ENCODE data around the gene MAP2K6. TPM values are rescaled to one million over a fixed set of nuclear protein-coding genes. Genes with fewer than 3 reads are reported as not detected.

Gene MAP2K6
- total RNA-seq, 4 donors from 2014 or later: 3.6 to 5.6 (median 4.4) TPM

GRCh38 chr17:69406941-69407340, 7.6 kb upstream of the MAP2K6 start:
- Histone ChIP-seq H3K9me3 (no peaks in the 10 kb centered on the region), H3K4me3 (replicated peaks in 1 of 3) (no peak overlapping the region), H3K4me1 (no peaks in the 10 kb centered on the region), H3K27me3 (no peaks in the 10 kb centered on the region), H3K36me3 (no peaks in the 10 kb centered on the region), H3K27ac (no peak overlapping the region)
- DNase-seq: no peak
- intact Hi-C loops (cut with DNase I): no loop called here
- TF ChIP-seq POLR2A (IDR thresholded peaks at IDR 0.05) (no peak), CTCF (IDR thresholded peaks at IDR 0.05) (no peak)

- WGBS, 2 donors: 94 to 98% methylated on average over 1 of the region's 1 CpG
- H3K27me3 ChIP-seq: no peaks in the 10 kb centered on the region
- H3K36me3 ChIP-seq: no peaks in the 10 kb centered on the region
- DNase-seq: no peak
- intact Hi-C loops (cut with DNase I): no loop called here
- no peaks in the 10 kb centered on the region for H3K4me1 ChIP-seq
- H3K4me3 ChIP-seq (replicated peaks in 1 of 3): no peak overlapping the region
- no peaks in the 10 kb centered on the region for H3K9me3 ChIP-seq
- TF ChIP-seq POLR2A (IDR thresholded peaks at IDR 0.05): no peak
- TF ChIP-seq CTCF (IDR thresholded peaks at IDR 0.05): no peak
- no peak overlapping the region for H3K27ac ChIP-seq
Measured at GRCh38 chr17:69407759-69408158, 6.7 kb upstream of the MAP2K6 start.

- Histone ChIP-seq H3K36me3 (no peaks in the 10 kb centered on the region), H3K4me3 (replicated peaks in 1 of 3) (no peak overlapping the region), H3K4me1 (peaks cover 9% of the 10 kb centered on the region in 2 donors), H3K27me3 (no peaks in the 10 kb centered on the region), H3K9me3 (no peaks in the 10 kb centered on the region), H3K27ac (no peak overlapping the region)
- DNase-seq: no peak
- no peak for TF ChIP-seq POLR2A (IDR thresholded peaks at IDR 0.05)
- no peak for TF ChIP-seq CTCF (IDR thresholded peaks at IDR 0.05)
- WGBS, 2 donors: 96% methylated on average over 2 of the region's 2 CpGs
- intact Hi-C loops (cut with DNase I): no loop called here
Measured at GRCh38 chr17:69410671-69411070, 3.8 kb upstream of the MAP2K6 start.

- no peak for DNase-seq
- H3K9me3 ChIP-seq: no peaks in the 10 kb centered on the region
- TF ChIP-seq CTCF (IDR thresholded peaks at IDR 0.05) (no peak), POLR2A (IDR thresholded peaks at IDR 0.05) (no peak)
- H3K4me3 ChIP-seq (replicated peaks in 1 of 3): no peak overlapping the region
- no peak overlapping the region for H3K27ac ChIP-seq
- peaks cover 12 to 20% of the 10 kb centered on the region in 2 donors for H3K4me1 ChIP-seq
- intact Hi-C loops (cut with DNase I): no loop called here
- 74 to 75% methylated on average over 4 of the region's 4 CpGs for WGBS, 2 donors
- H3K36me3 ChIP-seq: no peaks in the 10 kb centered on the region
- H3K27me3 ChIP-seq: no peaks in the 10 kb centered on the region
Measured at GRCh38 chr17:69411766-69412165, 2.7 kb upstream of the MAP2K6 start.

GRCh38 chr17:69412251-69412671, 2.2 kb upstream of the MAP2K6 start:
- H3K9me3 ChIP-seq: no peaks in the 10 kb centered on the region
- peaks cover 12 to 21% of the 10 kb centered on the region in 2 donors for H3K4me1 ChIP-seq
- 86% methylated on average over 4 of the region's 4 CpGs for WGBS, 2 donors
- H3K36me3 ChIP-seq: no peaks in the 10 kb centered on the region
- DNase-seq: no peak
- H3K27ac ChIP-seq: no peak overlapping the region
- intact Hi-C loops (cut with DNase I): no loop called here
- TF ChIP-seq CTCF (IDR thresholded peaks at IDR 0.05) (no peak), POLR2A (IDR thresholded peaks at IDR 0.05) (no peak)
- no peak overlapping the region for H3K4me3 ChIP-seq (replicated peaks in 1 of 3)
- H3K27me3 ChIP-seq: no peaks in the 10 kb centered on the region
